22Rv1 (cell line): ENCODE measurements around the gene IMMP2L.

Experiments
- H3K27ac ChIP-seq: fragments of 450-650 bp; 2 replicates; pipeline ENCODE4 v1.5.1; 2017
- ZFX ChIP-seq: fragments of 450-650 bp; IDR thresholded peaks from 2 replicates; pipeline ENCODE4 v1.6.1; 2017; ENCODE audit warnings: antibody characterized with exemption, borderline replicate concordance
- TF ChIP-seq, protein P1 (sequence below): fragments of 450-650 bp; IDR thresholded peaks from 2 replicates; pipeline ENCODE4 v1.5.1; 2017; ENCODE audit warnings: mild to moderate bottlenecking

IMMP2L gene

DNA sequence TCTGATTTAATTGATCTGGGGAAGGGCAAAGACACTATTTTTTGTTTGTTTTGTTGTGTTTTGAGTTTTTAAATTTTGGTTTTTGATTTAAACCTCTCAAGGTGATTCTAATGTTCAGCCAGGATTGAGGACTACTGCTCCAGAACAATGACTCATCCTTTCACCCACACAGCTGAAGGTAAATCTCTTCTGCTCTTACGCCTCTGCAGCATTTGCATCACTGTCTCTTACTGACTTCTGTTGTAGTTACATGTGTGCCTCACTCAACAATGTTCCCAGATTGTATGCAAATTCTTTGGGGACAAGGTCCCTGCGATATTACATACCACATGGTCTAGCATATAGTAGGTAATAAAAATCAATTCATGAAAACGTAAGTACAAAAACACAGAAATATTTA lies 938.9 kb downstream of the IMMP2L start:
- TF ChIP-seq, protein P1, sequence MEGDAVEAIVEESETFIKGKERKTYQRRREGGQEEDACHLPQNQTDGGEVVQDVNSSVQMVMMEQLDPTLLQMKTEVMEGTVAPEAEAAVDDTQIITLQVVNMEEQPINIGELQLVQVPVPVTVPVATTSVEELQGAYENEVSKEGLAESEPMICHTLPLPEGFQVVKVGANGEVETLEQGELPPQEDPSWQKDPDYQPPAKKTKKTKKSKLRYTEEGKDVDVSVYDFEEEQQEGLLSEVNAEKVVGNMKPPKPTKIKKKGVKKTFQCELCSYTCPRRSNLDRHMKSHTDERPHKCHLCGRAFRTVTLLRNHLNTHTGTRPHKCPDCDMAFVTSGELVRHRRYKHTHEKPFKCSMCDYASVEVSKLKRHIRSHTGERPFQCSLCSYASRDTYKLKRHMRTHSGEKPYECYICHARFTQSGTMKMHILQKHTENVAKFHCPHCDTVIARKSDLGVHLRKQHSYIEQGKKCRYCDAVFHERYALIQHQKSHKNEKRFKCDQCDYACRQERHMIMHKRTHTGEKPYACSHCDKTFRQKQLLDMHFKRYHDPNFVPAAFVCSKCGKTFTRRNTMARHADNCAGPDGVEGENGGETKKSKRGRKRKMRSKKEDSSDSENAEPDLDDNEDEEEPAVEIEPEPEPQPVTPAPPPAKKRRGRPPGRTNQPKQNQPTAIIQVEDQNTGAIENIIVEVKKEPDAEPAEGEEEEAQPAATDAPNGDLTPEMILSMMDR = no peak
- TF ChIP-seq ZFX = no peak
- H3K27ac ChIP-seq = no peak overlapping the region

DNA sequence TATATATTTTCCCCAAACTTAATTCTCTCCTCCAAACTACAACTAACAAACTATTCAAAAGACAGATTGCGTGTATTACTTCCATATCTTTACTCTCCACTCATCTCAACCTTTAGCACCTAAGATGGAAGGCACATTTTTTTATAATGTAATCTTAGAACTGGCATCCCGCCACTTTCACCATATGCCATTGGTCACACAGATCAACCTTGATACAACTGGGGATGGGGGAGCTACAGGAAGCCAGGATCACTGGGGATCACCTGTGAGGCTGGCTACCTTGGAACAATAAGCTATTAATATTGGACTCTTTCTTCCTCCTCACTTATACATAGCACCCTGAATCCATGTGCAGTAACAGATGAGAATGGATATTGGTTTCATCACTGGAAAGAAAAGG lies 941.0 kb downstream of the IMMP2L start:
- TF ChIP-seq, protein P1 = no peak
- TF ChIP-seq ZFX = no peak
- H3K27ac ChIP-seq = no peak overlapping the region

- TF ChIP-seq ZFX = no peak
- TF ChIP-seq, protein P1 = no peak
- H3K27ac ChIP-seq = no peak overlapping the region
These were observed 942.1 kb downstream of the IMMP2L start for GRCh38 chr7:110620110-110620735.
